GM23338 (cell line): ENCODE data around the gene MPDU1. TPM values are rescaled to one million over a fixed set of nuclear protein-coding genes. Genes with fewer than 3 reads are reported as not detected.

Experiments used
- ATAC-seq: fragments of 200-7000 bp; cut with Tn5 transposase; 3 replicates; pipeline ENCODE4 v1.9.1; 2020
- DNase-seq: peaks from one replicate; pipeline ENCODE4 v3.0.0-alpha.2; 2015; ENCODE audit warnings: low spot score
- H2AFZ ChIP-seq: fragments of 200-600 bp; sonication (generic); 2 replicates; pipeline ENCODE4 v1.8.0; 2016; ENCODE audit warnings: antibody characterized with exemption, mild to moderate bottlenecking, moderate library complexity
- H3F3A ChIP-seq: fragments of 200-600 bp; sonication (generic); replicated peaks from 2 replicates; pipeline ENCODE4 v1.8.0; 2017; ENCODE audit warnings: antibody characterized with exemption, mixed run types, low read depth
- H3K27ac ChIP-seq: fragments of 200-600 bp; sonication (generic); 2 replicates; pipeline ENCODE4 v1.6.1; 2016; ENCODE audit warnings: low read depth
- H3K27me3 ChIP-seq: fragments of 200-600 bp; sonication (generic); 2 replicates; pipeline ENCODE4 v1.8.0; 2016; ENCODE audit warnings: mild to moderate bottlenecking, mixed run types, moderate library complexity; ENCODE audit not compliant: insufficient read depth
- H3K36me3 ChIP-seq: fragments of 200-600 bp; sonication (generic); 2 replicates; pipeline ENCODE4 v1.8.0; 2016; ENCODE audit warnings: mild to moderate bottlenecking; ENCODE audit not compliant: insufficient read depth
- H3K4me1 ChIP-seq: fragments of 200-600 bp; sonication (generic); 2 replicates; pipeline ENCODE4 v1.8.0; 2016; ENCODE audit warnings: mild to moderate bottlenecking, moderate library complexity; ENCODE audit not compliant: insufficient read depth
- H3K4me2 ChIP-seq: fragments of 200-600 bp; sonication (generic); 2 replicates; pipeline ENCODE4 v1.7.1; 2017; ENCODE audit warnings: mixed run types
- H3K4me3 ChIP-seq: fragments of 200-600 bp; sonication (generic); 2 replicates; pipeline ENCODE4 v1.6.1; 2016; ENCODE audit warnings: mixed run types
- H3K79me2 ChIP-seq: fragments of 200-600 bp; sonication (generic); replicated peaks from 2 replicates; pipeline ENCODE4 v1.8.0; 2017; ENCODE audit warnings: mild to moderate bottlenecking; ENCODE audit not compliant: insufficient read depth
- H3K9me2 ChIP-seq: fragments of 200-600 bp; sonication (generic); 2 replicates; pipeline ENCODE4 v1.8.0; 2017; ENCODE audit not compliant: insufficient read depth
- H4K20me1 ChIP-seq: fragments of 200-600 bp; sonication (generic); replicated peaks from 2 replicates; pipeline ENCODE4 v1.8.0; 2017; ENCODE audit warnings: mild to moderate bottlenecking; ENCODE audit not compliant: insufficient read depth
- H3K27ac Mint-ChIP-seq: 2 replicates; pipeline ENCODE4 v1.8.0; 2020; ENCODE audit warnings: inconsistent platforms, mild to moderate bottlenecking, moderate library complexity, mixed read lengths
- H3K27me3 Mint-ChIP-seq: 3 replicates; pipeline ENCODE4 v1.8.0; 2022; ENCODE audit warnings: low read depth, mild to moderate bottlenecking, moderate library complexity, mixed read lengths, inconsistent platforms; ENCODE audit not compliant: insufficient read depth, poor library complexity
- H3K36me3 Mint-ChIP-seq: 3 replicates; pipeline ENCODE4 v1.8.0; 2021; ENCODE audit warnings: low read depth, mild to moderate bottlenecking, inconsistent platforms, moderate library complexity, mixed read lengths
- H3K4me1 Mint-ChIP-seq: 3 replicates; pipeline ENCODE4 v1.8.0; 2020; ENCODE audit warnings: mild to moderate bottlenecking, inconsistent platforms, mixed read lengths
- H3K4me3 Mint-ChIP-seq: 3 replicates; pipeline ENCODE4 v1.8.0; 2021; ENCODE audit warnings: moderate library complexity, mild to moderate bottlenecking, inconsistent platforms, mixed read lengths
- H3K9me3 Mint-ChIP-seq: 3 replicates; pipeline ENCODE4 v1.8.0; 2020; ENCODE audit warnings: moderate library complexity, mild to moderate bottlenecking, inconsistent platforms, mixed read lengths
- CREB1 ChIP-seq: fragments of 250-450 bp; sonication (Bioruptor Pico); IDR thresholded peaks from 2 replicates; pipeline ENCODE4 v1.5.0; 2020; ENCODE audit warnings: low read depth, mild to moderate bottlenecking, moderate library complexity
- EZH2 ChIP-seq: fragments of 200-600 bp; sonication (generic); IDR thresholded peaks from one replicate; pipeline ENCODE4 v1.8.0; 2017; ENCODE audit warnings: antibody characterized with exemption, mild to moderate bottlenecking, low read depth; ENCODE audit not compliant: unreplicated experiment
- REST ChIP-seq: IDR thresholded peaks from one replicate; pipeline ENCODE4 v1.6.1; 2018; ENCODE audit warnings: antibody characterized with exemption; ENCODE audit not compliant: unreplicated experiment
- ZNF114 ChIP-seq: fragments of 250-450 bp; sonication (Bioruptor Pico); IDR thresholded peaks from 2 replicates; pipeline ENCODE4 v1.5.0; 2020; ENCODE audit warnings: mild to moderate bottlenecking, moderate library complexity
- polyA plus RNA-seq: library from polyadenylated mRNA; unstranded; fragments of >200 nt; fragmentation: Nextera tagmentation; extraction: Ambion mirVana; gene quantifications from 2 replicates; pipeline ENCODE4 v1.2.1, GENCODE V29; 2016
- total RNA-seq: library from RNA; depleted of rRNA; stranded (reverse); fragments of >200 nt; shearing (Covaris generic); gene quantifications from 2 replicates; pipeline ENCODE4 v1.2.3, GENCODE V29; 2014
- TF ChIP-seq, protein P1 (sequence below), 2 experiments: fragments of 200-600 bp in 1 of 2; sonication (generic) in 1 of 2; conservative IDR thresholded peaks; 2 replicates each; pipeline versions ENCODE4 v1.5.1 to v1.6.1; 2016 to 2017; ENCODE audit warnings: antibody characterized with exemption in 2 of 2, low read depth in 2 of 2, mild to moderate bottlenecking in 2 of 2, moderate library complexity in 1 of 2

The MPDU1 gene
- total and polyA plus RNA-seq, 2 experiments from 2014 or later = 65.1 to 216 TPM

GRCh38 chr17:7633093-7633492, 49.4 kb downstream of the MPDU1 start:
- peak; percentile 51 for DNase-seq
- peaks cover 7% of the 10 kb centered on the region; the same call in 1 of the 2 replicates for H3K4me1 ChIP-seq
- no peak for TF ChIP-seq ZNF114 (CRISPR knock-in tag)
- TF ChIP-seq EZH2 = no peak
- TF ChIP-seq, protein P1, sequence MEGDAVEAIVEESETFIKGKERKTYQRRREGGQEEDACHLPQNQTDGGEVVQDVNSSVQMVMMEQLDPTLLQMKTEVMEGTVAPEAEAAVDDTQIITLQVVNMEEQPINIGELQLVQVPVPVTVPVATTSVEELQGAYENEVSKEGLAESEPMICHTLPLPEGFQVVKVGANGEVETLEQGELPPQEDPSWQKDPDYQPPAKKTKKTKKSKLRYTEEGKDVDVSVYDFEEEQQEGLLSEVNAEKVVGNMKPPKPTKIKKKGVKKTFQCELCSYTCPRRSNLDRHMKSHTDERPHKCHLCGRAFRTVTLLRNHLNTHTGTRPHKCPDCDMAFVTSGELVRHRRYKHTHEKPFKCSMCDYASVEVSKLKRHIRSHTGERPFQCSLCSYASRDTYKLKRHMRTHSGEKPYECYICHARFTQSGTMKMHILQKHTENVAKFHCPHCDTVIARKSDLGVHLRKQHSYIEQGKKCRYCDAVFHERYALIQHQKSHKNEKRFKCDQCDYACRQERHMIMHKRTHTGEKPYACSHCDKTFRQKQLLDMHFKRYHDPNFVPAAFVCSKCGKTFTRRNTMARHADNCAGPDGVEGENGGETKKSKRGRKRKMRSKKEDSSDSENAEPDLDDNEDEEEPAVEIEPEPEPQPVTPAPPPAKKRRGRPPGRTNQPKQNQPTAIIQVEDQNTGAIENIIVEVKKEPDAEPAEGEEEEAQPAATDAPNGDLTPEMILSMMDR (conservative IDR thresholded peaks at IDR 0.05; ENCODE audit: low read depth in 2 of 2) = peak; percentile 10; a peak in 2 of 4 replicates
- peaks cover 18% of the 10 kb centered on the region for H3K27me3 Mint-ChIP-seq
- H3K9me3 Mint-ChIP-seq = no peaks in the 10 kb centered on the region
- no peak overlapping the region for H3K27ac ChIP-seq
- H3K4me3 ChIP-seq = no peak overlapping the region
- ATAC-seq = peak; percentile 51
- H2AFZ ChIP-seq = peak overlapping the region; percentile 67; the same call in 1 of the 2 replicates
- H3K4me2 ChIP-seq = no peak overlapping the region
- H3K36me3 ChIP-seq = no peaks in the 10 kb centered on the region
- H3K4me1 Mint-ChIP-seq = peaks cover 34% of the 10 kb centered on the region
- no peaks in the 10 kb centered on the region for H3K36me3 Mint-ChIP-seq
- no peaks in the 10 kb centered on the region for H3K79me2 ChIP-seq
- no peaks in the 10 kb centered on the region for H4K20me1 ChIP-seq
- no peak overlapping the region; the same call in 1 of the 2 replicates for H3K27ac Mint-ChIP-seq
- no peaks in the 10 kb centered on the region for H3K27me3 ChIP-seq
- H3F3A ChIP-seq = 0 out of 2 replicates have a peak, but pooled peaks cover 7% of the 10 kb centered on the region
- H3K4me3 Mint-ChIP-seq = no peak overlapping the region
- H3K9me2 ChIP-seq = no peaks in the 10 kb centered on the region

DNA sequence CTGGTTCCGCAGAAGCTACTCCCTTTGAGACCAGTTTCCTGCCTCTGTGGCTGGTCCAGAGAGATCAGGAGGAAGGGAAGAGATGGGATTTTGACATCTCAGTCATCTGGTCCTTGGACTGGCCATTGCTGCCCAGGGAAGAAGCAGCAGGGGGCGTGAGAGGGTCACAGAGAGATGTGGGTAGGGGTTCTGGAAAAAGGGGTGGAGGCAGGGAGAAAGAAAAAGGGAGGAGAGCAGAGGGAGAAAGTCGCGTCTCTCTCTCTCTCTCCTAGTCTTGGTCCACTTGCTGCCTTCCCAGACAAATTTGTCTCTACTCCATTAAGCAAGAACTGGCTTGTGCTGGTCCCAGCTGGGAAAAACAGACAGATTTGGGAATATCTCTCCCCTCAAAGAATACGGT, 50.7 kb downstream of the MPDU1 start:
- no peak overlapping the region for H3K4me3 ChIP-seq
- no peaks in the 10 kb centered on the region for H3K36me3 Mint-ChIP-seq
- H3K27ac Mint-ChIP-seq = no peak overlapping the region; the same call in 1 of the 2 replicates
- no peaks in the 10 kb centered on the region for H3K79me2 ChIP-seq
- peak; percentile 91 for DNase-seq
- H3K9me2 ChIP-seq = no peaks in the 10 kb centered on the region
- peak overlapping the region; percentile 53; the same call in 1 of the 2 replicates for H3K4me2 ChIP-seq
- H3K27ac ChIP-seq = no peak overlapping the region
- 0 out of 2 replicates have a peak, but pooled peaks cover 7% of the 10 kb centered on the region for H3F3A ChIP-seq
- peaks cover 15% of the 10 kb centered on the region for H3K27me3 Mint-ChIP-seq
- peak; percentile 18; the same call in 1 of the 2 replicates for TF ChIP-seq CREB1 (CRISPR knock-in tag)
- TF ChIP-seq REST = no peak
- TF ChIP-seq, protein P1 (conservative IDR thresholded peaks at IDR 0.05; ENCODE audit: low read depth in 2 of 2) = peak; percentile 83 to 94
- H3K4me1 ChIP-seq = peaks cover 7% of the 10 kb centered on the region; the same call in 1 of the 2 replicates
- peak; percentile 61 for ATAC-seq
- H3K27me3 ChIP-seq = no peaks in the 10 kb centered on the region
- no peak overlapping the region for H3K4me3 Mint-ChIP-seq
- H4K20me1 ChIP-seq = no peaks in the 10 kb centered on the region
- no peaks in the 10 kb centered on the region for H3K36me3 ChIP-seq
- H2AFZ ChIP-seq = peak overlapping the region; percentile 53
- peaks cover 34% of the 10 kb centered on the region for H3K4me1 Mint-ChIP-seq
- H3K9me3 Mint-ChIP-seq = no peaks in the 10 kb centered on the region
